Measurements from ENCODE around the gene FZD1. TPM values are rescaled to one million over a fixed set of nuclear protein-coding genes. Genes with fewer than 3 reads are reported as not detected.

The FZD1 gene
- total and polyA plus RNA-seq, 2 of the 4 experiments (the other 2 are of a cell fraction) = 3.6 to 6.8 TPM

DNA sequence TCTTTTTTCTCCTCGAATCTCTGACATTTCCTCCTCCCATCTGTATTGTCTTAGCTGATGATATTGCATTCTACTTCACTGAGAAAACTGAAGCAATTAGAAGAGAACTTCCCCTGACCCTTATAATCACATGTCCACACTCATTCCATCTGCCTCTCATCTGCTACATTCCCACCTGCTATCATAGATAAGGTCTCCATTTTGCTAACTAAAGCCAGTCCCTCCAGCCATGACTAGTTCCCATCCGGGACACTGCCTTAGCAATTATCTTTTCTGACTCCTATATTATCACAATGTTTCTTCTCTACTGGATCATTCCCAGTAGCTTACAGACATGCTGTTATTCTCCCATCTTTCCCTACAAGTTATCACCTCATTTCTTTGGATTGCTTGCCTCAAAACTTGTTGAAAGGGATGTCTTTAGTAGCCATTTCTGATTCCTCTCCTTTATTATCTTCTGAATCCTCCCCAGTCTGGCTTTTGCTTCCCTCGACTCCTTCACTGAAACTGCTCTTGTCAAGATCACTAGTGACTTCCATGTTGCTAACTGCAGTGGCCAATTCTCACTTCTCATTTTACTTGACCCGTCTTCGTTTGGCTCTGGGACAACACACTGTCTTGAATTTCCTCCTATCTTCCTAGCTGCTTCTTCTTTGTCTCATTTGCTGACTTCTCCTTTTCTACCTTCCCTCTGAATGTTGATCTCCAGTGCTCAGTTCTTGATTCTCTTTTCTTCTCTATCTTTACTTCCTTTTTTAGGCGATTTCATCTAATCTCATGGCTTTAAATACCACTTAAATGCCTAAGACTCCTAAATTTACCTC, 35.9 kb downstream of the FZD1 start:
- Histone ChIP-seq H3K4me1 (ENCODE audit: control insufficient read depth, insufficient read depth, low read length) (no peaks in the 10 kb centered on the region), H4K5ac (ENCODE audit: low read depth, low read length) (no peak overlapping the region), H2BK5ac (ENCODE audit: low read depth, low read length, poor library complexity, severe bottlenecking) (no peak overlapping the region), H2AK9ac (replicated peaks; ENCODE audit: low read depth, low read length, poor library complexity) (no peak overlapping the region), H3K4me3 (ENCODE audit: insufficient read depth, low read depth, low read length) (no peak overlapping the region), H2BK120ac (ENCODE audit: low read depth, low read length) (no peak overlapping the region), H2BK15ac (ENCODE audit: low read depth, low read length) (no peak overlapping the region), H3K18ac (ENCODE audit: low read depth, low read length) (no peak overlapping the region), H3K27ac (ENCODE audit: insufficient read depth, low read length) (no peak overlapping the region), H4K8ac (ENCODE audit: low read depth in 2 of 2, low read length in 2 of 2) (no peak overlapping the region), H3K4ac (ENCODE audit: low read depth, low read length) (no peak overlapping the region), H2AFZ (replicated peaks; ENCODE audit: low read length, poor library complexity) (no peak overlapping the region), H3K9ac (ENCODE audit: low read depth, low read length) (no peak overlapping the region), H3K56ac (ENCODE audit: extremely low read depth, insufficient read depth, low read length) (no peak overlapping the region), H3K27me3 (ENCODE audit: control insufficient read depth, insufficient read depth, low read length) (peaks cover 8% of the 10 kb centered on the region), H2AK5ac (ENCODE audit: low read depth, low read length) (no peak overlapping the region), H3K14ac (replicated peaks; ENCODE audit: low read depth, low read length) (no peak overlapping the region), H3K79me1 (ENCODE audit: low read depth in 1 of 2, low read length in 2 of 2) (no peaks in the 10 kb centered on the region), H2BK20ac (ENCODE audit: low read depth, low read length) (no peak overlapping the region), H4K20me1 (ENCODE audit: insufficient read depth, low read length) (no peaks in the 10 kb centered on the region), H3K4me2 (ENCODE audit: low read depth, low read length) (no peak overlapping the region), H3K36me3 (ENCODE audit: control insufficient read depth, insufficient read depth, low read length) (no peaks in the 10 kb centered on the region), H3K9me3 (ENCODE audit: control insufficient read depth, insufficient read depth, low read length) (no peaks in the 10 kb centered on the region), H3K23ac (ENCODE audit: low read depth, low read length) (no peak overlapping the region), H4K91ac (ENCODE audit: insufficient read depth, low read depth, low read length) (no peak overlapping the region), H3K9me1 (ENCODE audit: insufficient read depth, low read length) (no peaks in the 10 kb centered on the region)
- ChIA-PET POLR2A (ENCODE audit: unreplicated experiment) (no interaction called here), CTCF (no interaction called here)
- TF ChIP-seq, protein P1, sequence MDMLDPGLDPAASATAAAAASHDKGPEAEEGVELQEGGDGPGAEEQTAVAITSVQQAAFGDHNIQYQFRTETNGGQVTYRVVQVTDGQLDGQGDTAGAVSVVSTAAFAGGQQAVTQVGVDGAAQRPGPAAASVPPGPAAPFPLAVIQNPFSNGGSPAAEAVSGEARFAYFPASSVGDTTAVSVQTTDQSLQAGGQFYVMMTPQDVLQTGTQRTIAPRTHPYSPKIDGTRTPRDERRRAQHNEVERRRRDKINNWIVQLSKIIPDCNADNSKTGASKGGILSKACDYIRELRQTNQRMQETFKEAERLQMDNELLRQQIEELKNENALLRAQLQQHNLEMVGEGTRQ (IDR thresholded peaks at IDR 0.05; ENCODE audit: low read depth, low read length) = no peak
- TF ChIP-seq POLR2A (IDR thresholded peaks at IDR 0.05; ENCODE audit: low read depth, low read length) = no peak
- no peak for TF ChIP-seq NFE2L2 (IDR thresholded peaks at IDR 0.05; ENCODE audit: low read depth, low read length)
- dilution Hi-C loops (cut with HindIII; ENCODE audit: low sequenced_read_pairs, unreplicated experiment) (no loop called here), in situ Hi-C loops (cut with MboI; ENCODE audit: low sequenced_read_pairs) (no loop called here), intact Hi-C loops (cut with micrococcal nuclease) (loop anchor here (10.0 kb wide), 1 partner anchor 265 kb away; no protein-coding TSS in a partner anchor)
- 94% methylated on average over 5 of the region's 6 CpGs; no CpG with 5 or more reads in 1 of the 2 experiments for WGBS, 2 experiments (ENCODE audit: extremely low coverage in 2 of 2, insufficient read length in 1 of 2)
- ATAC-seq (ENCODE audit: low read depth) (no peak), DNase-seq (no peak)
- BruUV-seq (replicated peaks) = no TSS peak
